Upper lobe of left lung (tissue), 4 donors: ENCODE data around the gene TCF12.

Source experiments
- CTCF ChIP-seq, 6 experiments: fragments of 450-650 bp in 4 of 6; fragments of 200-600 bp in 2 of 6; sonication (generic) in 2 of 6; IDR thresholded peaks; one replicate each; pipeline ENCODE4 v1.5.1; 2016 to 2019; ENCODE audit warnings: antibody characterized with exemption in 6 of 6
- POLR2A ChIP-seq, 4 donors: fragments of 450-650 bp; IDR thresholded peaks; one replicate each; pipeline ENCODE4 v1.5.1; 2016 to 2017; ENCODE audit warnings: antibody characterized with exemption in 4 of 4, mild to moderate bottlenecking in 2 of 4

- TF ChIP-seq CTCF (IDR thresholded peaks at IDR 0.05) (no peak), POLR2A (IDR thresholded peaks at IDR 0.05) (no peak)
Observed at GRCh38 chr15:57084192-57084591, 165.7 kb downstream of the TCF12 start.
